ENCODE results near the gene ABHD1.
"Not testable (repeated sequence)": the region's sequence is repeated elsewhere in the genome, so short reads cannot be mapped to it uniquely, and the experiment has no call there.

The ABHD1 gene

GRCh38 chr2:27111392-27112078 lies 12.1 kb upstream of the ABHD1 start:
- not testable (repeated sequence) for DNase-seq

GRCh38 chr2:27115519-27115918 lies 8.1 kb upstream of the ABHD1 start:
- DNase-seq, result no peak

GRCh38 chr2:27117995-27118524 lies 5.6 kb upstream of the ABHD1 start:
- no peak for DNase-seq

GRCh38 chr2:27118525-27119329 lies 4.9 kb upstream of the ABHD1 start, which contains the start of gene CGREF1:
Gene CGREF1, minus strand, starts transcription at chr2:27119128. Its CDS starts 14,762 bp downstream, at chr2:27104366.
- DNase-seq, result no peak

GRCh38 chr2:27119330-27119670 lies 4.3 kb upstream of the ABHD1 start:
- not testable (repeated sequence) for DNase-seq

GRCh38 chr2:27121906-27122305 lies 1.7 kb upstream of the ABHD1 start:
- no peak for DNase-seq

- DNase-seq, result no peak
Measured at GRCh38 chr2:27122791-27123190, 824 bp upstream of the ABHD1 start.

GRCh38 chr2:27125104-27125503 lies 1.5 kb downstream of the ABHD1 start:
- no peak for DNase-seq

- no peak for DNase-seq
Measured at GRCh38 chr2:27126252-27126710, 2.7 kb downstream of the ABHD1 start.

- DNase-seq, result no peak
Measured at GRCh38 chr2:27127883-27128667, 4.5 kb downstream of the ABHD1 start.

- no peak for DNase-seq
Measured at GRCh38 chr2:27128668-27129571, 5.3 kb downstream of the ABHD1 start.

GRCh38 chr2:27130396-27130795 lies 6.8 kb downstream of the ABHD1 start:
- no peak for DNase-seq

GRCh38 chr2:27131429-27131828 lies 7.8 kb downstream of the ABHD1 start:
- DNase-seq, result no peak

- DNase-seq, result no peak
Measured at GRCh38 chr2:27133195-27133875, 9.7 kb downstream of the ABHD1 start.

GRCh38 chr2:27133905-27134780 lies 10.5 kb downstream of the ABHD1 start, which contains the start of gene PREB:
Gene PREB, minus strand, starts transcription at chr2:27134636. Its CDS starts 215 bp downstream, at chr2:27134421.
- peak; percentile 90 for DNase-seq

GRCh38 chr2:27134781-27135477 lies 11.3 kb downstream of the ABHD1 start:
- no peak for DNase-seq

- no peak for DNase-seq
Measured at GRCh38 chr2:27135478-27135955, 11.9 kb downstream of the ABHD1 start.

GRCh38 chr2:27136751-27137150 lies 13.1 kb downstream of the ABHD1 start:
- DNase-seq, result no peak

GRCh38 chr2:27137322-27137935 lies 13.8 kb downstream of the ABHD1 start:
- no peak for DNase-seq
